HepG2 (cell line): ENCODE results near the gene RRP9. TPM values are rescaled to one million over a fixed set of nuclear protein-coding genes. Genes with fewer than 3 reads are reported as not detected.

Source experiments
- ARID3A ChIP-seq: IDR thresholded peaks from 2 replicates; pipeline ENCODE4 v1.6.1; 2012; ENCODE audit warnings: low read depth, low read length, improper control_type of control experiment
- ARID5B ChIP-seq: IDR thresholded peaks from 2 replicates; pipeline ENCODE4 v1.4.0; 2020; ENCODE audit warnings: mild to moderate bottlenecking, missing genetic modification reagents
- FOXO1 ChIP-seq: sonication (generic); formaldehyde crosslinking; IDR thresholded peaks from 2 replicates; pipeline ENCODE4 v1.4.0; 2020; ENCODE audit warnings: missing genetic modification reagents
- GATA4 ChIP-seq: sonication (generic); IDR thresholded peaks from 2 replicates; pipeline ENCODE4 v1.6.1; 2016; ENCODE audit warnings: antibody characterized with exemption, low read depth, borderline replicate concordance
- MAF1 ChIP-seq: sonication (generic); formaldehyde crosslinking; IDR thresholded peaks from 2 replicates; pipeline ENCODE4 v1.5.0; 2020; ENCODE audit warnings: missing genetic modification reagents, borderline replicate concordance
- MBNL3 ChIP-seq: fragments of 250-450 bp; sonication (Bioruptor Pico); conservative IDR thresholded peaks from 2 replicates; pipeline ENCODE4 v1.8.0; 2022; ENCODE audit warnings: mild to moderate bottlenecking, inconsistent platforms
- MED8 ChIP-seq: sonication (generic); formaldehyde crosslinking; IDR thresholded peaks from 2 replicates; pipeline ENCODE4 v1.8.1; 2023; ENCODE audit warnings: mild to moderate bottlenecking, missing genetic modification reagents; ENCODE audit not compliant: insufficient replicate concordance
- NFE2 ChIP-seq: sonication (generic); formaldehyde crosslinking; IDR thresholded peaks from 2 replicates; pipeline ENCODE4 v1.4.0; 2020; ENCODE audit warnings: missing genetic modification reagents
- PHB2 ChIP-seq: fragments of 450-650 bp; IDR thresholded peaks from 2 replicates; pipeline ENCODE4 v1.6.1; 2018; ENCODE audit not compliant: partially characterized antibody
- REL ChIP-seq: sonication (generic); formaldehyde crosslinking; conservative IDR thresholded peaks from 2 replicates; pipeline ENCODE4 v1.8.0; 2022; ENCODE audit warnings: mild to moderate bottlenecking, missing genetic modification reagents, moderate library complexity
- TAF1 ChIP-seq: sonication (generic); formaldehyde crosslinking; IDR thresholded peaks from 2 replicates; pipeline ENCODE4 v1.4.0; 2020; ENCODE audit warnings: missing genetic modification reagents
- TARDBP ChIP-seq: sonication (generic); formaldehyde crosslinking; IDR thresholded peaks from 2 replicates; pipeline ENCODE4 v1.8.0; 2022; ENCODE audit warnings: mild to moderate bottlenecking, missing genetic modification reagents
- THAP11 ChIP-seq: IDR thresholded peaks from 2 replicates; pipeline ENCODE4 v1.6.1; 2016; ENCODE audit warnings: missing biosample characterization, missing genetic modification reagents
- TMF1 ChIP-seq: sonication (generic); formaldehyde crosslinking; IDR thresholded peaks from 2 replicates; pipeline ENCODE4 v1.8.1; 2022; ENCODE audit warnings: low read depth, missing genetic modification reagents
- ZMYM3 ChIP-seq: sonication (generic); formaldehyde crosslinking; IDR thresholded peaks from 2 replicates; pipeline ENCODE4 v1.5.1; 2020; ENCODE audit warnings: mild to moderate bottlenecking, missing genetic modification reagents
- ZNF615 ChIP-seq: sonication (generic); formaldehyde crosslinking; IDR thresholded peaks from 2 replicates; pipeline ENCODE4 v1.5.0; 2020; ENCODE audit warnings: mild to moderate bottlenecking, missing genetic modification reagents, borderline replicate concordance
- ZNF616 ChIP-seq: sonication (generic); formaldehyde crosslinking; IDR thresholded peaks from 2 replicates; pipeline ENCODE4 v1.5.0; 2020; ENCODE audit warnings: low read depth, mild to moderate bottlenecking, missing genetic modification reagents
- ZNF687 ChIP-seq: sonication (generic); formaldehyde crosslinking; IDR thresholded peaks from 2 replicates; pipeline ENCODE4 v1.5.1; 2020; ENCODE audit warnings: mild to moderate bottlenecking, missing genetic modification reagents, moderate library complexity
- ZNF724P ChIP-seq: sonication (generic); formaldehyde crosslinking; IDR thresholded peaks from 2 replicates; pipeline ENCODE4 v1.8.0; 2022; ENCODE audit warnings: missing genetic modification reagents, borderline replicate concordance
- ZSCAN9 ChIP-seq: IDR thresholded peaks from 2 replicates; pipeline ENCODE4 v1.6.1; 2016; ENCODE audit warnings: borderline replicate concordance
- polyA plus RNA-seq, 8 experiments: library from polyadenylated mRNA; depleted of rRNA in 3 of 8; stranded (reverse) in 7 of 8; unstranded in 1 of 8; fragments of >200 nt; fragmentation: Illumina TruSeq in 4 of 8; extraction: Trizol in 4 of 8; gene quantifications; 2 replicates each; pipeline versions ENCODE4 v1.2.1 to v1.2.3, GENCODE V29; 2011 to 2016; ENCODE audit warnings: low read depth in 4 of 8, missing spikeins in 1 of 8, mixed read lengths in 1 of 8; ENCODE audit not compliant: insufficient read depth in 1 of 8
- total RNA-seq, 5 experiments: library from RNA; depleted of rRNA; stranded (reverse); fragments of >200 nt; fragmentation: Illumina TruSeq; extraction: Trizol; gene quantifications; 2 replicates each; pipeline ENCODE4 v1.2.3, GENCODE V29; 2016; ENCODE audit warnings: low read depth in 1 of 5

Gene RRP9
- total and polyA plus RNA-seq, 2 of the 13 experiments (the other 11 are each of a cell fraction or from before 2014, with no cell fraction given) = 14.8 to 44.0 TPM

GRCh38 chr3:51982838-51983577, 41.3 kb upstream of the RRP9 start, which contains the start of gene ACY1 (continued):
- TF ChIP-seq ZNF724P (CRISPR knock-in tag) (peak; percentile 17; the same call in 1 of the 2 replicates), ZSCAN9 (CRISPR knock-in tag) (peak; percentile 85; the same call in 1 of the 2 replicates), ZMYM3 (CRISPR knock-in tag) (peak; percentile 64), NFE2 (no peak), PHB2 (no peak), REL (peak; percentile 81; the same call in 1 of the 2 replicates), MED8 (CRISPR knock-in tag) (peak; percentile 36), THAP11 (CRISPR knock-in tag) (peak; percentile 83), TAF1 (CRISPR knock-in tag) (no peak; the same call in none of the 2 replicates), MAF1 (CRISPR knock-in tag) (0 out of 2 replicates have a peak, but pooled peaks have one; percentile 14), ZNF615 (no peak), ARID3A (no peak), MBNL3 (CRISPR knock-in tag) (no peak), ARID5B (peak; percentile 70), ZNF616 (peak; percentile 70; the same call in 1 of the 2 replicates), TARDBP (CRISPR knock-in tag) (peak; percentile 73), GATA4 (peak; percentile 83; the same call in 1 of the 2 replicates), TMF1 (CRISPR knock-in tag) (peak; percentile 54), FOXO1 (CRISPR knock-in tag) (peak; percentile 68), ZNF687 (CRISPR knock-in tag) (peak; percentile 87)
